GM18520 (cell line): Measurements from ENCODE around the gene ERFL.
"Not testable (repeated sequence)": the region's sequence is repeated elsewhere in the genome, so short reads cannot be mapped to it uniquely, and the experiment has no call there.

Source experiments
- ATAC-seq: cut with Tn5 transposase; IDR thresholded peaks from one replicate; pipeline ENCODE4 v1.9.1; 2021; ENCODE audit not compliant: unreplicated experiment

The ERFL gene

DNA sequence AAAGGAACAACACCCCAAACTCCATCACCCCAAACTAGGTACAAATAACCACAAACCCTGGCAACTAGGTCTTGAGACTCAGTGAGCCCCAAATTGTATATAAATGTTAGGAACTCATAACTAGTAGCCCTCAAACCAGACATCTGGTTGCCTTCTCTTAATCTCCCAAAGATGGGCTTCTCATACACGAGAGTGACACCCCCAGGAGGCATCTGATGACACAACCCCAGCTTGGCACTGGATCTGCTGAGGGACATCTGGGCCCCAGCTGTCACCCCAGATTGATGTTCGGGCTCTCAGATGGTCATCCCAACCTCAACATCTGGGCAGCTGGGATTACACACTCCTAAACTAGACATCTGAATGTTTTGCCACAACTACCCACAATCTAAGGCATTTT, 16.1 kb upstream of the ERFL start:
- no peak for ATAC-seq

DNA sequence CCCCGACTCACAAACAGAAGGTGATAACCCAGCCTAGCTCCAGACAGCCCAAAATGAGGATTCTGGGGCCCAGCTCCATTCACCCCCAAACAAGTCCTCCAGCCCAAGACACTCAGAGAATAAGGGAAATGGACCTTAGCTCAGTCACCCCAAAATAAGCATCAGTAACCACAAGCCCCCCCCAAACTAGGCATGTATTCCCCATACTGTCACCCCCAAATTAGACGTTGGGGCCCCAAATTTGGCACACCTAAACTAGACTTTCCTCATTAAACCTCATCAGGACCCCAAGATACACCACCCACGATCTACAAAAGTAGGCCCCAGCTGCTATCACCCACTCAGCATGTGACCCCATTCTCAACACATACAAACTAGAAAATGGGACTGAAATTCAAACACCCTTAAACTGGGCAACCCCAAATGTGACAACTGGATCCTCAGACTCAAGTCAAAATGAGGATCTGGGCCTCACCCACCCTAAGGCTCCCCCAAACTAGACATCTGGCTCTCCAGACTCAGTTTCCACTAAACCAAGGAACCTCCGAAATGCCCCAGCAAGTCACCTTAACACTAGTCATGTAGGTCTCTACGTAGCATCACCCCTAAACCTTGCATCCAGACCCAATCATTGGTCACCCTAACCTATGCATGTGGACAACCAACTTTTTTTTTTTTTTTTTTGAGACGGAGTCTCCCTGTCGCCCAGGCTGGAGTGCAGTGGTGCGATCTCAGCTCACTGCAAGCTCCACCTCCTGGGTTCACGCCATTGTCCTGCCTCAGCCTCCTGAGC, 13.4 kb upstream of the ERFL start:
- ATAC-seq, result no peak

DNA sequence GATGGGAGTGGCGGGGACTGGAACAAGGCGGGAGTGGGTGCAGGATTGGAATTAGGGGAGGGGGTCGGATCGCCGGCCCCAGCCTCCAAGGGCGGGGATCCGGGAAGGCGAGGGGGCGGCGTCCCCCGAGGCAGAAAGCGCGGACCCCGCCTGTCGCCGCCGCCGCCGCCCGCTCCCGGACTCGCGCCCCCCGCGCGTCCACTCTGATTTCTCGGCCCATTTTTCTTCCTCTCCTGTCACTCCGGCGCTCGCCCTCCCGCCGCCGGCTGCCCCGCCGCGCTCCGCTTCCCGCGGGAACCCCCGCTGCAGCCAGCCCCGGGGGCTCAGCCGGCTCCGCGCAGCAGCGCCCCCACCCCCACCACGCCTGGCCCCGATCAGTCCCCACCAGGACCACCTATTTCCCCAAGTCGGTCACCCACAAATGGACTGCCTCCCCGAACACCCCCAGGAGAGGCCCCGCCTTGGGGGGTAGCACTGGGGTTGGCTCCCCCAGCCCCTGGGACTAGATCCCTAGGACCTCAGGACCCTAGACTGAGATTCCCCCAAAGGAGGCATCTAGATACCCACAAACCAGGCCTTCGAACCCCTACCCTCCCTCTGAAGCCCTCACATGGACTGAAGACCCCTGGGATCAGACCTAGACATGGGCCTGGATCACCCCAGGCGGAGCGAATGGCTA, 12.6 kb upstream of the ERFL start:
- ATAC-seq, result no peak

DNA sequence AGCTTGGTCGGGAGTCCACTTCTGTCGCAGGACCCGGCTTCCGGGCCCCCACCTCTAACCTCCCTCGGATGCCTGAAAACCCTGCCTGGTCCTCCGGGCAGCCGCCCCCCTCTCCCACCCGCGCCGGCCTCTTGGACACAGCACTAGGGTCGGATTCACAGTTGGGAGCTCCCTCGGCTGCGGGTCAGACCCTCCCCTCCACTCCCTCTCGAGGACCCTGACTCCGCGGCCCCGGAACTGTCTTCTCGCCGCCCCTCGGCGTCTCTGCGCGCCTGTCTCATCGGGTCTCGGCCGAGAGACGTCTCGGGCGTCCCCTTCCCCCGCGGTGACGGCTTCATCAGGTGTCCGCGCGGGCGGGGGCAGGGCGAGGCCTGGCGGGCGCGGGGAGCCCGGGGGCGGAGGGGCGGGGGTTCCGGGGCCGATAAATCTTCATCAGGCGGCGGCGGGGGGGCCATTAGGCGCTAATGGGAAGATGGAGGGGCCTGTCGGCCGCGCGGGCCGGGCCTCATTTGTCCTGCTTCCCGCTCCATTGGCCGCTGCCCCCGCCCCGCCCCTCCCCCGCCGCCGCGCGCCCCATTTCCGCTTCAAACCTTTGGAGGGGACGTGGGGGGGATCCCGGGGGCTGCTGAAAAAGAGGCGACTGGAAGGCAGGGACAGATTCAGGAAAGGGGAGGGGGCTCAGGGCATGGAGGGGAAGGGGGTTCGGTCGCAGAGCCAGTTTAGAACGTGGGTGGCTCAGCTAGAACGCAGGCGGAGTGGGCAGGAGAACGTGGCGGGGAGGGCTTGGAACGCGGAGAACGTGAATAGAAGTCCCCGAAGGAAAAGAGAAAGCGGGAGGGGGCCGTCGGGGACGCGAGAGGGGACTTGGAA, 11.8 kb upstream of the ERFL start:
- no peak for ATAC-seq

DNA sequence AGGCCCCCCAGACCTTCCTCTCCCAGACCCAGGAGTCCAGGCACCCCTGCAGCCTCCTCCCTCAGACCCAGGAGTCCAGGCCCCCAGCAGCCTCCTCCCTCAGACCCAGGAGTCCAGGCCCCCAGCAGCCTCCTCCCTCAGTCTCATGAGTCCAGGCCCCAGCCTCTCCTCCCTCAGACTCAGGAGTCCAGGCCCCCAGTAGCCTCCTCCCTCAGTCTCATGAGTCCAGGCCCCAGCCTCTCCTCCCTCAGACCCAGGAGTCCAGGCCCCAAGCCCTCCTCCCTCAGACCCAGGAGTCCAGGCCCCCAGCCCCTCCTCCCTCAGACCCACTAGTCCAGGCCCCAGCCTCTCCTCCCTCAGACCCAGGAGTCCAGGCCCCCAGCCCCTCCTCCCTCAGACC, 11.0 kb upstream of the ERFL start:
- not testable (repeated sequence) for ATAC-seq

DNA sequence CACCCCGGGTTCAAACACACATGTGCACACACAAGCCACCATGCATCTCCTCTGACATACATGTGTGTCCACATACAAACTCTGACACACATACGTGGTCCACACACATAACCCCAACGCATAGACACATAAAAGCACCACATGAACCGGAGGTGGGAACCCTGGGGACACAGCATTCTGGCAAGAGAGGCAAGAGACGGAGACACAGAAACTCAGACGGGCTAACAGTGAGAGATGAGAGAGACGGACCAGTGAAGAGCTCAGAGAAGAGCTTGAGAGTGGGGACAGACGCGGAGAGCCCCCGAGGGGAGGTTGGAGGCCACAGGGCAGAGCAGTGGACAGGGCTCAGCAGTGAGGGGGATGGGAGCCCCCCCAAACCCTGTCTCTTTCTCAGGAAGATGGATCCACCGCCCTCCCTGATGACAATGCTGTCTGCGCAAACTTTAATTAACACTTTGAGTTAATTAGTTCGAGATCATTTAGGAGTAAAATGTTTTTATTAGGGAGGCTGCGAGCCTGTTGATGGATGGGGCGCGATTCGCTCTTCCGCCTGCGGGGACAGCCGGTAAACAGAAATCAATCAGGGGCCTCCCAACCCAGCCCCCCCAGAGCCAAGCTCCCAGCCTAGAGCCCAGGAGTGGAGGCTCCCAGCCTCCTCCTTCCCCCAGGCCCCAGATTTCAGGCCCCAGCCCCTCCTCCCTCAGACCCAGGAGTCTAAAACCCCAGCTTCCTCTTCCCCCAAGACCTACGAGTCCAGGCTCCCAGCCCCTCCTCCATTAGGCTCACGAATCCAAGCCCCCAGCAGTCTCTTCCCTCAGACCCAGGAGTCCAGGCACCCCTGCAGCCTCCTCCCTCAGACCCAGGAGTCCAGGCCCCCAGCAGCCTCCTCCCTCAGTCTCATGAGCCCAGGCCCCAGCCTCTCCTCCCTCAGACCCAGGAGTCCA, 9.5 kb upstream of the ERFL start:
- no peak for ATAC-seq

DNA sequence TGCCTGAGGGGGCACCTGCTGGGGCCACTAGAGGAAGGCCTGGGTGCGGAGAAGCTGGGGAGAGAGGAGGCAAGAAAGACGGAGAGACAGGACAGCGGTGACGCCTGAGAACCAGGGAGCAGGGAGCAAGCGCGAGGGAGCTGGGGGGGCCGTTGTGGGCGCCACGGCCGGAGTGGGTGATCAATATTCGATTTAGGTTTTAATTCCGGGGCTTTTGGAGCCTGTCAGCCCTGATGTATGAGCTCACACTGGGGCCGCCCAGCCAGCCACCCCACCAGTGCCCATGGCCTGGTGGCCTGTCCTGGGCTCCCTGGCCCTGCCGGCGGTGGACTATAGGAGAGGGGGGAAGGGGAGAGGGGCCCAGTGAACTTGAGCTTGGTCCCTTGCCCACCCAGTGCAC, 8.7 kb upstream of the ERFL start:
- ATAC-seq, result no peak

DNA sequence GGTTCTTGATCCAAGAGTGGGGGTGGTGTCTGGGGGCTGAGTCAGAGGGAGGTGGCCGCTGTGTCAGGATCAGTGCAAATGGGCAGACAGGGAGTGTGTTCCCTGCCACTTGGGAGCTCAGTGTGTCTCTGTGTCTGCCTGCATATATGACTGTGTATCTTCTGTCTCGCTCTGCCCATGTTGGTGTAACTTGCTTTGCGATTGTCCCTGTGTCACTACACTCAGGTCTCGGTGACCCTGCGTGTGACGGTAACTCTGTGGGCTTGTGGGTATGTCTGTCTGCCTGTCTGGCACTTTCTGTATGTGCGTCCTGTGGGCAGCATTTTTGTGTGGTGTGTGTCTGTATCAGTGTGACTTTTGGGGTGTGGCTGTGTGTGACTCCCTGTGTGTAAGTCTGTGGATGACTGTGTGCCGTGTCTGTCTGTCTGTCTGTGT, 8.2 kb upstream of the ERFL start:
- ATAC-seq, result no peak

DNA sequence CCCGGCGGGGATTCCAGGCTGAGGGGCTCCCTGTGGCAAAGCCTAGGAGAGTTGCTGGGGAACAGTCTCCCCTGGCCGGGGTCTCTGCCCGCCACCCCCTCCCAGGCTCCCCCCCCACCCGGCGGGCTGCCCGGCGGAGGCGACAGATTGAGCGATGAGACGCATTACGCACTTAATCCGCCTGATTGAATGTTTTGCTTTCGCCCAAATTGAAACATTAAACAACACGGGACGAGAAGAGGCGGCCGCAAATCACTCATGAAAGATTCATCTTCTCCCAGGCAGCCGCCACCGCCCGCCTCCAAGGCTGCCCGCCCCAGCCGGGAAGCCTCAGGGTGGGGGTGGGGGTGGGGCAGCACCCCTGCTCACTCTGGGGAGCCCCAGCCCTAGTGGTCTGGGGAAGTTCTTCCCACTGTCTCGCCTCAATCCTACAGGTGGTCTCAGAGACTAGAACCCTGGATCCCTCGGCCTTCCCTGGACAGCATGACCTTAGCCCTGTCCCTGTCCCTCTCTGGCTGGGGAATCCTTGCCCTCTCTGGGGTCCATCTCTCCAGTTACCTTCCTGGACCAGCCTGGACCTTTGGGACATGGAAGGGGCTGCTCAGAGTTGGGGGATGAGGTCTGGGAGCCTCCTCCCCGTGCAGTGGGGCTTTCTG, 7.6 kb upstream of the ERFL start:
- ATAC-seq, result no peak

DNA sequence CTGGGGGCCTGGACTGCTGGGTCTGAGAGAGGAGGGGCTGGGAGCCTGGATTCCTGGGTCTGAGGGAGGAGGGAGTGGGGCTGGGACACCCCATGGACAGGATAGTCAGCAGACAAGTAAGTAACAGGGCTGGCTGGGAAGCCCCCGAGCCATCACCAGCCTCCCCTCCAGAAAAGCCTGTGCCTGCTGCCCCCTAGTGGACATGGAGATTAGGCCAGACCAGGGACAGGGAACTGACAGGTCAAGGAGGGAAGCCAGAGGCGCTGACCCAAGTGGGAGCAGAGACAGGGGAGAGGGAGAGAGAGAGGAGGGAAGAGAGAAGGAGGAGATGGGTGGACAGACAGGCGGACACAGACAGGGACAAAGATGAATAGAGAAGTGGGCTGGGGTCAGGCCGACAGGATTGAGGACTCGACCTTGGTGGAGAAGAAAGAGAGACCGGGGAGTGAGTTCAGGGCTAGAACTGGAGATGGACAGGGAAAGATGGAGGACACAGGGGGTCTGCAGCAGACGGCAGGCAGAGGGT, 6.7 kb upstream of the ERFL start:
- no peak for ATAC-seq

DNA sequence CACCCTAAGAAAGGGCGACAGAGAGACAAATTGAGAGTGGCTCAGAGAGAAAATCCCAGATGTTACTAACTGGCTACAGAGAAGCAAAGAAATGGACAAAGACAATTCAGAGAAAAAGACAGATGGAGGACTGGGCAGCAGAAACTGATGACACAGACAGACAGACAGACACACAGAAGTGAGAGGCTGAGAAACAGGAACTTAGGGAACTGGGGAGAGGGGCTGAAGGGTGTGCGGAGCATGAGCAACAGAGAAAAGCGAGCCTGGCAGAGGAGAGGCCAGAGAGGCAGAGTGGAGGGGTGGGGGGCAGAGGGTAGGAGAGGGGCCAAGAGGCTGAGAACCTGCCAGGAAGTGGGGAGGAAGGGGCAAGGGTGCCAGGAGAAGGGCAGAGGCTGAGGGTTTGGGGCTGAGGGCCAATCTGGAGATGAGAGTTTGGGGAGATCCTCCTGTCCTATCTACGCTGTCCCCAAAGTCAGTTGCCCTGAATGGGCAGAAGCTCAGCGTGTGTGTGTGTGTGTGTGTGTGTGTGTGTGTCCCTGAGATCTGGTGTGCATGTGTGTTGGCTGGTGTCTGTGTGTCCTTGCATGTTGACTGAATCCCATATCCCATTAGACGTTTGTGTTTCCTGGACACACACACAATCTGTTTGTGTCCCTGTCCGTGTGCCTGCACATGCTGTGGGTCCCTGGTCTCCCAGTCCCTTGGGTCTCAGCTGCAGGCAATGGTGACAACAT, 5.6 kb upstream of the ERFL start:
- no peak for ATAC-seq

DNA sequence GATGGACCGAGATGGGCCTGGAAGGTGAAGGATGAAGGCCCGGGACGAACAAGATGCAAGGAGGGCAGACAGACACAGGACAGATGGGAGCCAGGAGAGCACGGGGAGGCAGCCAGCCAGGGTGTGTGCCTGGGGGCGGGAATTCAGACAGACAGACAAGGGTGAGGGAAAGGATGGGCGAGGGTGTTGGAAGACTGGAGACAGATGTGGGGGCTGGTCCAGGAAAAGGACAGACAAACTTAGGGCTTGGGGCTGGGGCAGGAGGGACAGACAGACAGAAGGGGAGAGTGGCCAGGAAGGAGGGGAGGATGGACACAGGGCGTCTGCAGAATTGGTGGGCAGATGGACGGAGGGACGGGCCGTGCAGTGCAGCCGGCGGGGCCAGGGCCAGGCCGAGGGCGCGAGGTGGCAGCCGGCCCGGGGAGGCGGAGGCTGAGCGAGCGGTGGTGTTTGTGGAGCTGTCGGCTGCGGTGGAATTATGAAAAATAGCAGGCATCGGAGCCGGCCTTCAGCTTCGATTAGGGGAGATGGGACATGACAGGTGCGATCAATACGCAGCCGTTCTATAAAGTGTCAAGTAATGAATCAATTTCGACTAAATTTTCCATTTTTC, 4.6 kb upstream of the ERFL start:
- ATAC-seq, result no peak

DNA sequence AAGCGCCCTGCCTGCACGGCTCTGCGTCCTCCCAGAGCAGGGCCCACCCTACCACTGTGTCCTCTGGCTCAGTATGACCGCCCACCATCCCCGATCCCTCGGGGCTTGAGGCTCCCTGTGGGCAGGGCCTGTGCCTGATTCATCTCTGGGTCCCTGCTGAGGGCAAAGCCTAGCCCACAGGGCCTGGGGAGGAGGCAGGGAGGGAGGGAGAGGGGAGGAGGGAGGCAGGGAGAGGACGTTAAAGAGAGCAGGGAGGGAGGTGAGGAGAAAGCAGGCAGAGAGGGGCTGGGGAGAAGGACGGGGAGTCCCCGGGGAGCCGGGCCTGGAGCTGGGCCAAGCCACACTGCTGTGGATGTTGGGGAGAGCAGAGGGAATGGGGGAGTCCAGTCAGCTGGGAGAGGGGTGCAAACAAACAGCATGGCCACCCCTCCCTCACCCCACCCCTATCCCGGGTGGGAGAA, 4.0 kb upstream of the ERFL start:
- no peak for ATAC-seq

DNA sequence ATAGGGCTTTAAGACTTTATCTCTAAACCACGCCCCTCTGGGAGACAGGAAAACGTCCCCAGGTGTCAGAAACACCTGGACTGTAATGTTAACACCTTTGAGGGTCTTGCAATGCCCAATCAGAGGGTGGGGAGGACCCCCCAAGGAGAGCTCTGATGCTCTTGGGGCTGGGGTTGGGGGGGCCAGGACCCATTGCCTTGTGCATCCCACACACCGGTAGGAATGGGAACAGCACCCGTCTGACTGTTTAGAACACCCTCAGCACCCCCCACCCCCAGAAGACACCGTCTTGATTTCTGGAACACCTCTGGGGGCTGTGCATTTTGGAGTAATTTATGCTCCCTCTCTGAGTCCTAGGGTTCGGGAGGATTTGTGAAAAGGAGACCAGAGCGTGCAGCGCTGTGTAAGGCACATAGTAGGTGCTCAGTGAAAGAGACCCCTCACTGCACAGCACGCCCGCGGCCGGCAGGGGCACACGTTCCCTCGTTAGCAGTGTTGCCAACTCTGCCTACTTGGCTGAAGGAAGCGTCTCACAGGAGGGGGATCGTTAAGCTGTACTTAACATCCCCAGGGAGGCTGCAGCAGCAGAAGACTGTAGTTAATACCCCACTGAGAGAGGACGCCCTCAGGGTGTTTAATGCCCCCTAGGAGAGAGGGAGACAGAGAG, 2.8 kb upstream of the ERFL start:
- no peak for ATAC-seq

DNA sequence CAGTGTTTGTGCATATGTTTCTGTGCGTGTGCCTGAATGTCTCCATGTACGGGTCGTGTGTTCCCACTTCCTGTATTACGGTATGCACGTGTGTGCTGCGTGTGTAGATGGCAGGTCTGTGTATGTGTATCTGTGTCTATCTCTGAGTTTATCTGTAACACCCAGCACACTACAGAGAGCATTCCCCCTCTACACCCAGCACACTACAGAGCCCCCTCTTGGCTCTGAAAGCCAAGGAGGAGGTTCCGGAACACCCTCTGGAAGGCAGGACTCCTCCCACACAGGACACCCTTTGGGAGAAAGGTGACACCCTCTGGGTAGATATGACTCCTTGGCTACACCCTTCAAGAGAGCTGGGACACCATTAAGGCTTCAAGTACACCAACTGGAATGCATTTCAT, 2.1 kb upstream of the ERFL start:
- no peak for ATAC-seq

DNA sequence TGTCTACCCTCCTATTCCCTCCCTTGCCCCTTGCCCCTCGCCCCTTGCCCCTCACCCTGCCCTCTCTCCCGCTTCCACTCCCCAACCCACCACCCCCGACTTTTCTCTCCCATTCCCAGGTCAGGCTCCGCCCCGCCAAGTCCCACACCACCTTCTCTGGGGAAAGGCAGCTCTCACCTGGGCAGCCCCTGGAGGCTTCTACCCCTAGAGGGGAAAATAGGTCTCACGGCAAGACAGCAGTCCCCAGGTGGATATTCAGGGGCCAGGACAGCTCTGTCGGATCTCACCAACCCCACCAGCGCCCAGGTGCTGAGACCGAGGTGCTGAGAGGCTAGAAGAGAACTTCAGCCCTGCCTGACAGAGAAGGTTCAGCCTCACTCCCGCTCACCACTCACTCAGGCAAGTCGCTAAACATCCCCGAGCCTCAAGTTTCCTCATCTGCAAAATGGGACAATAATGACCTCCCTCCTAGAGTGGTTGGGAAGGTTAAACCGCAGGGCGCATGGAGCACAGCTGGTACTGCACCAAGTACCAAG, 1.4 kb upstream of the ERFL start:
- no peak for ATAC-seq

DNA sequence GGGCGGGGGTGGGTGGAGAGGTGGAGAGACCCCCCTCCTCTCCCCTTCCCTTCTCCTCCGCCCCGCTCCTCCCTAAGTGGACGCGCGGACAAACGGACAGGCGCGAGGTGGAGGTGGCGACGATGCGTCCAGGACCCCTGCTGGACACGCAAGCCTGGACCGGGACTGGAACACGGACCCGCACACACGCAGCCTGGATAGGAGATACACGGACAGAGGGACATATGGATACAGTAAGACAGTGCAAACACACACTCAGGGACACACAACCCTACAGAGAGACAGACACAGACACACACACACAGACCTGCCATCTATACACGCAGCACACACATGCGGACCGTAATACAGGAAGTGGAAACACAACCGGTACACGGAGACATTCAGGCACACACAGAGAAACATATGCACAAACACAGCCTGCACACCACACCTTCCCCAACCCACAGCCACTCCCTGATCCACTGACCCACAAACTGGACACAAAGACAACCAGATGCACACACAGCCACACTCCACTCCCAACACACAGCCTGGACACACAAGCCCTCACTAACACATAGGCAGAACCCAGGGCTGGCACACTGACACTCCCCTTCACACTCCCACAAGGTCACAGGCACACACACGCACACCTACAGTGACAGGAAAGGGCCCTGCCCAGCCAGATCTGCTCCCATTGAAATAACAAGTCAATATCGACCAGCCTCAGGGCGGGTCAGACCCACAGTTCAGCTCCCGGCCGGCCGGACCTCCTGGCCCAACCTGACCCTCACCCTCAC, 696 bp upstream of the ERFL start:
- ATAC-seq, result no peak
